Measurements from ENCODE around the gene FBXO9.

The FBXO9 gene

DNA sequence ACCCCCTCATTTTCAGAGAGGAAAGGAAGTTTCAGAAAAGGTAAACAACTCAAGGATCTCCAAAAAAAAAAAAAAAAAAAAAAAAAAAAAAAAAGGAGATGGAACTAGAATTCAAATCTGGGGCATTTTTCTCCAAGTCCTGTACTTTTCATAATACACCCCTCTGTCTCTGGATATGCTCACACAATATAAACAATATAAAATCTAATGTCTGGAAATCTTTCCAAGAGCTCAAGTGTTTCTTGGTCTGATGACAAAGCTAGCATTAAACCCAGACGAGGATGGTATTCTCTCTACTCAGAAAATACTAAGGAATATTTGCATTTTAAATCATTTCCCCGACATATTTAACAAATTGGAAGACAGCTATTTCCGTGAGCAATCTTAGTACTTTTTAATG, 77.6 kb downstream of the FBXO9 start:
- DNase-seq = no peak

DNA sequence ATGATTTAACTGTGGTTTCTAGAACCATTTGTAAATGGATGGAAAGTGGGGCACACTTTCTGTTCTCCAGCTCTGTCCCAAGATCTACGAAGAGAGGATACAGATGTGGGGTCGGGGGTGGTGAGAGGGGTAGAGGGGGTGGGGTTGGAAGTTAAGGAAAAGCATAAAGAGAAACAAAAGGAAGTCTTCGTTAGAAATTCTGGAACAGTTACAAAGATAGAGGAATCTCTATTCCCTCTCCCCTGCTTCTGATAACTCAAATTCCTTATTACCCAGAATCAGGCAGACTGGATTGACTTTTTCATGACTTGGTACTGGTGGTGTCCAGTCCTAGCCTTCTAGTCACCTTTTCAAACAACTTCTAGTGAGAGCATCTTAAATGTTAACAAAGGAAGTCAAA, 78.5 kb downstream of the FBXO9 start:
- no peak for DNase-seq

DNA sequence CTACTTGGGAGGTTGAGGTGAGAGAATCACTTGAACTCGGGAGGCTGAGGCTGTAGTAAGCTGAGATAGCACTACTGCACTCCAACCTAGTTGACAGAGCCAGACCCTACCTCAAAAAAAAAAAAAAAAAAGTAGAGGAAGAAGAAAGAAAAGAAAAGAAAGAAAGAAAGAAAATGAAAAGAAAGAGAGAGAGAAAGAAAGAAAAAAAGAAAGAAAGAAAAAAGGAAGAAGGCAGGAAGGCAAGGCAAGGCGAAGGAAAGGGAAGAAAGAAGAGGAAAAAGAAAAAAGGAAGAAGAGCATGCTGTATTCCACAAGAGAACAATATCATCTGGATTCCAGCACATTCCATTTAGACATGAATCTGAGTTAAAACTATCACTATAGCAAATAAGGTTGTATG, 79.6 kb downstream of the FBXO9 start:
- DNase-seq = no peak

GRCh38 chr6:53148684-53149083, 83.5 kb downstream of the FBXO9 start, which contains the start of gene GCM1:
TSS of gene GCM1 (minus strand) at chr6:53148841. CDS start at chr6:53145632, 3,209 bp downstream.
- DNase-seq = no peak

Measured in DMS79 treated with DMSO at 0.1 percent for 48 hours (cell line).